Lung (tissue), 12 donors: ENCODE data around the gene SLC6A6. TPM values are rescaled to one million over a fixed set of nuclear protein-coding genes. Genes with fewer than 3 reads are reported as not detected.

ENCODE experiments used
- ATAC-seq: fragments of 200-7000 bp; cut with Tn5 transposase; one replicate; pipeline ENCODE4 v1.9.1; 2020; ENCODE audit warnings: moderate number of reproducible peaks; ENCODE audit not compliant: insufficient read depth, low FRiP score
- DNase-seq, 3 donors: peaks; one replicate each; pipeline ENCODE4 v3.0.0-alpha.2; 2013 to 2017
- H3K27ac ChIP-seq, 2 donors: one replicate each; pipeline ENCODE4 v1.5.1; 2013; ENCODE audit warnings: mild to moderate bottlenecking in 2 of 2, moderate library complexity in 2 of 2, control low read depth in 1 of 2, inconsistent platforms in 1 of 2, low read depth in 1 of 2, low read length in 1 of 2
- H3K27me3 ChIP-seq, 3 donors: one replicate each; pipeline ENCODE4 v1.5.1; 2013; ENCODE audit warnings: low read length in 2 of 3; ENCODE audit not compliant: control insufficient read depth in 3 of 3, insufficient read depth in 3 of 3
- H3K36me3 ChIP-seq, 4 donors: one replicate each; pipeline ENCODE4 v1.5.1; 2013; ENCODE audit warnings: low read length in 4 of 4, mild to moderate bottlenecking in 1 of 4, moderate library complexity in 1 of 4; ENCODE audit not compliant: control insufficient read depth in 4 of 4, insufficient read depth in 4 of 4
- H3K4me1 ChIP-seq, 5 donors: one replicate each; pipeline ENCODE4 v1.5.1; 2013; ENCODE audit warnings: low read length in 5 of 5, mild to moderate bottlenecking in 2 of 5, moderate library complexity in 1 of 5; ENCODE audit not compliant: control insufficient read depth in 5 of 5, insufficient read depth in 5 of 5
- H3K4me3 ChIP-seq: one replicate; pipeline ENCODE4 v1.5.1; 2013; ENCODE audit warnings: mild to moderate bottlenecking, control low read depth, moderate library complexity
- H3K9ac ChIP-seq, 2 donors: one replicate each; pipeline ENCODE4 v1.5.1; 2013; ENCODE audit warnings: low read length in 2 of 2, control low read depth in 1 of 2; ENCODE audit not compliant: insufficient read depth in 1 of 2
- H3K9me3 ChIP-seq, 4 donors: one replicate each; pipeline ENCODE4 v1.5.1; 2013; ENCODE audit warnings: low read length in 3 of 4, mild to moderate bottlenecking in 1 of 4, moderate library complexity in 1 of 4; ENCODE audit not compliant: control insufficient read depth in 4 of 4, insufficient read depth in 3 of 4
- WGBS, 2 donors: extraction: QIAGEN DNeasy Blood & Tissue Kit; methylation state at CpG; one replicate each; pipeline ENCODE4 v1.1.7; 2013; 5-methylcytosine and 5-hydroxymethylcytosine counted together
- polyA plus RNA-seq, 2 donors: library from polyadenylated mRNA; stranded (reverse); fragments of 200-250 nt; gene quantifications; one replicate each; pipeline ENCODE4 v1.2.1, GENCODE V29; 2013
- total RNA-seq, 2 donors: library from RNA; depleted of rRNA in 1 of 2; stranded (reverse); fragments of >200 nt in 1 of 2; gene quantifications; one replicate each; pipeline ENCODE4 v1.2.1, GENCODE V29; 2014 to 2021
- TF ChIP-seq, protein P1 (sequence below): IDR thresholded peaks from 2 replicates; pipeline ENCODE4 v1.5.1; 2012; ENCODE audit warnings: mild to moderate bottlenecking; ENCODE audit errors: control extremely low read depth, extremely low read depth
- donor health status: control.
- donor health status: control.
- donor health status: Bipolar disorder and iron deficiency.
- donor health status: healthy.
- donor health status: DM: yes; HTN: yes; CAD: no.

The SLC6A6 gene
- total and polyA plus RNA-seq, 4 donors = 16.1 to 96.3 (median 57.4) TPM

GRCh38 chr3:14503033-14503705, 100.8 kb downstream of the SLC6A6 start:
- H3K4me1 ChIP-seq = no peaks in the 10 kb centered on the region
- DNase-seq = no peak
- H3K4me3 ChIP-seq = no peak overlapping the region
- WGBS, 2 donors = 91 to 93% methylated on average over 12 of the region's 12 CpGs
- no peaks in the 10 kb centered on the region for H3K36me3 ChIP-seq
- TF ChIP-seq, protein P1, sequence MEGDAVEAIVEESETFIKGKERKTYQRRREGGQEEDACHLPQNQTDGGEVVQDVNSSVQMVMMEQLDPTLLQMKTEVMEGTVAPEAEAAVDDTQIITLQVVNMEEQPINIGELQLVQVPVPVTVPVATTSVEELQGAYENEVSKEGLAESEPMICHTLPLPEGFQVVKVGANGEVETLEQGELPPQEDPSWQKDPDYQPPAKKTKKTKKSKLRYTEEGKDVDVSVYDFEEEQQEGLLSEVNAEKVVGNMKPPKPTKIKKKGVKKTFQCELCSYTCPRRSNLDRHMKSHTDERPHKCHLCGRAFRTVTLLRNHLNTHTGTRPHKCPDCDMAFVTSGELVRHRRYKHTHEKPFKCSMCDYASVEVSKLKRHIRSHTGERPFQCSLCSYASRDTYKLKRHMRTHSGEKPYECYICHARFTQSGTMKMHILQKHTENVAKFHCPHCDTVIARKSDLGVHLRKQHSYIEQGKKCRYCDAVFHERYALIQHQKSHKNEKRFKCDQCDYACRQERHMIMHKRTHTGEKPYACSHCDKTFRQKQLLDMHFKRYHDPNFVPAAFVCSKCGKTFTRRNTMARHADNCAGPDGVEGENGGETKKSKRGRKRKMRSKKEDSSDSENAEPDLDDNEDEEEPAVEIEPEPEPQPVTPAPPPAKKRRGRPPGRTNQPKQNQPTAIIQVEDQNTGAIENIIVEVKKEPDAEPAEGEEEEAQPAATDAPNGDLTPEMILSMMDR = no peak
- no peak overlapping the region for H3K27ac ChIP-seq
- no peak for ATAC-seq
- H3K27me3 ChIP-seq = no peaks in the 10 kb centered on the region
- H3K9me3 ChIP-seq = peaks cover 0 to 12% (median 3%) of the 10 kb centered on the region in 4 donors
- no peak overlapping the region for H3K9ac ChIP-seq

DNA sequence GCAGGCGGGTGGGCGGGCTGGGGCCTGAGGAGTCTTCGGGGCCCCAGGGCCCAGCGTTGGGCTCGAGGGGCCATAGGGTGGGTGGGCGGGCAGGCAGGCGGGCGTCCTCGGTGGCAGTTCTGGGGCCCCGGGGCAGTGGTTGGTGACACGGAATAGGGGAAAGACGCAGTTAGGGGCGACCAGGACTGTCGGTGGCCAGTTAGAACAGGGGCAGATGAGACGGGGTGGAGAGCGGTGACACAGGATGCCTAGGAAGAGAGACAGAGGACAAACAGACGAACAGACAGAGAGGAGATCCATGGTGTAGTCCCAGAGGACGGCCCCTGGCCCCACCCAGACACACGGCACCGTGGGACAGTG, 101.3 kb downstream of the SLC6A6 start:
- Histone ChIP-seq H3K27ac (no peak overlapping the region), H3K9me3 (peaks cover 0 to 12% (median 3%) of the 10 kb centered on the region in 4 donors), H3K4me1 (no peaks in the 10 kb centered on the region), H3K36me3 (no peaks in the 10 kb centered on the region), H3K27me3 (no peaks in the 10 kb centered on the region), H3K4me3 (no peak overlapping the region), H3K9ac (no peak overlapping the region)
- ATAC-seq (no peak), DNase-seq (no peak)
- TF ChIP-seq, protein P1 = no peak
- WGBS, 2 donors = 93 to 95% methylated on average over 20 of the region's 20 CpGs

DNA sequence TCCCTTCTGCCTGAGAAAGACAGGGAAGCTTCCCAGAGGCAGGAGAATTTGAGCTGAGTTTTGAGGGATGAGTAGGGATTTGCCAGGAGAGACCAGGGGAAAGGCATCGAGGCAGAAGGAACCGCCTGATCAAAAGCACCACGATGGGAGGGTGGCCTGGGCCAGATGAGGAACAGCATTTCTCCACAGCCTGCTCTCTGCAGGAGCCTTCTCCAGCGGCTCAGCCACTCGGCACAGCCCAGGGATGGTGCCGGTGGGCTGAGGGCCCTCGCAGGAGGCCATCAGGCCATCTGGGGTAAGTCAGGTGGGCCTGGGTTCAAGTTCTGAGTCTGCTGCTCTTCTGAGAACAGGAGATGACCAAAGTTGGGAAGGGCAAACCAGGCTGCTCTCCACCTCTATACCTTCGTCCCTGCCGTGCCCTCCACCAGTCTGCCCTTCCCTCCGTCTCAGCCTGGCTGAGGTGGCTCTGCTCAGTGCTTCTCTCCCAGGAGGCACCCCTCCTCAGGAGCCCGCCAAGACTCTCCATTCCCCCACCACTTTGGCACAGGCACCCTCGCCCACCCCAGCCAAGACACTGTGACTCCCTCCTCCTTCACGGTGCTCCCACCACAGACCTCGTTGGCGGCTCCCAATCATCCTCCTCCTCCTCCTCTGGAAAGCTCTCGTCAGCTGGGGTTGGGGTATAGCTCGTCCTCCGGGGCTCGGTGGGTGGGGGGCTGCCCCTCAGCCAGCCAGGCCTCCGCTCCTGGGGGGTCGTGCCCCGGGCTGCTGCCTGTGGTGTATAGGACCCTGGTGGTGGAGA, 102.8 kb downstream of the SLC6A6 start:
- Histone ChIP-seq H3K27ac (no peak overlapping the region), H3K4me3 (no peak overlapping the region), H3K27me3 (no peaks in the 10 kb centered on the region), H3K9ac (no peak overlapping the region), H3K36me3 (no peaks in the 10 kb centered on the region), H3K9me3 (peaks cover 0 to 9% (median 3%) of the 10 kb centered on the region in 4 donors), H3K4me1 (no peaks in the 10 kb centered on the region)
- no peak for DNase-seq
- ATAC-seq = no peak
- TF ChIP-seq, protein P1 = no peak
- 84 to 88% methylated on average over 22 of the region's 22 CpGs for WGBS, 2 donors
